Measurements from ENCODE around the gene LYRM4. TPM values are rescaled to one million over a fixed set of nuclear protein-coding genes. Genes with fewer than 3 reads are reported as not detected.

The LYRM4 gene
- total and polyA plus RNA-seq, 9 of the 15 experiments (the other 6 are each of a cell fraction or from before 2014, with no cell fraction given): 24.2 to 69.4 (median 41.8) TPM

- TF ChIP-seq HNRNPH1 (optimal IDR thresholded peaks at IDR 0.05; ENCODE audit: low read depth, low read length) (no peak), TBP (optimal IDR thresholded peaks at IDR 0.05; ENCODE audit: low read depth, low read length) (peak; percentile 71), CREB3L1 (IDR thresholded peaks at IDR 0.05; ENCODE audit: borderline replicate concordance, low read depth) (0 out of 2 replicates have a peak, but pooled peaks have one; percentile 18), MTA1 (IDR thresholded peaks at IDR 0.05; ENCODE audit: borderline replicate concordance) (0 out of 2 replicates have a peak, but pooled peaks have one; percentile 53), ZNF263 (CRISPR knock-in tag; IDR thresholded peaks at IDR 0.05; ENCODE audit: borderline replicate concordance) (0 out of 2 replicates have a peak, but pooled peaks have one; percentile 29), TOE1 (IDR thresholded peaks at IDR 0.05; ENCODE audit: borderline replicate concordance) (peak; percentile 40; the same call in 1 of the 2 replicates), TOE1 (CRISPR knock-in tag; IDR thresholded peaks at IDR 0.05; ENCODE audit: borderline replicate concordance, low read depth) (no peak), TAF1 (IDR thresholded peaks at IDR 0.05; ENCODE audit: control insufficient read depth, extremely low read depth, insufficient read depth, low read length, severe bottlenecking) (no peak), SUPT5H (IDR thresholded peaks at IDR 0.05) (0 out of 2 replicates have a peak, but pooled peaks have one; percentile 9), ZNF449 (CRISPR knock-in tag; IDR thresholded peaks at IDR 0.05) (no peak), KAT2B (IDR thresholded peaks at IDR 0.05; ENCODE audit: low read depth, low read length) (no peak), ELF2 (CRISPR knock-in tag; IDR thresholded peaks at IDR 0.05) (no peak), RERE (CRISPR knock-in tag; IDR thresholded peaks at IDR 0.05; ENCODE audit: borderline replicate concordance) (no peak), CREBBP (IDR thresholded peaks at IDR 0.05; ENCODE audit: low read depth, low read length) (no peak), ZNF695 (CRISPR knock-in tag; IDR thresholded peaks at IDR 0.05) (no peak), BRD4 (IDR thresholded peaks at IDR 0.05) (no peak), ZFP36 (IDR thresholded peaks at IDR 0.05; ENCODE audit: low read depth, low read length, partially characterized antibody) (peak; percentile 7), ATF3 (IDR thresholded peaks at IDR 0.05) (no peak), ATF3 (CRISPR knock-in tag; conservative IDR thresholded peaks at IDR 0.05) (no peak), GABPB1 (CRISPR knock-in tag; IDR thresholded peaks at IDR 0.05) (no peak)
Measured at GRCh38 chr6:5260111-5260620, 584 bp downstream of the LYRM4 start (continued).

All from K562 (cell line).